Left lung (tissue), 10 donors: ENCODE data around the gene RBM22. TPM values are rescaled to one million over a fixed set of nuclear protein-coding genes. Genes with fewer than 3 reads are reported as not detected.
A peak's percentile ranks its signal among the peaks of the same experiment; 100 is the strongest.

Experiments
- ATAC-seq: fragments of 200-7000 bp; cut with Tn5 transposase; one replicate; pipeline ENCODE4 v1.9.1; 2020; ENCODE audit warnings: moderate library complexity
- DNase-seq, 4 donors: peaks; one replicate each; pipeline ENCODE4 v3.0.0-alpha.2; 2013 to 2020
- H3K27ac ChIP-seq, 2 donors: fragments of 200-600 bp; sonication (generic) in 1 of 2; one replicate each; pipeline versions ENCODE4 v1.5.0 to v1.8.0; 2020 to 2021
- H3K27me3 ChIP-seq, 2 donors: fragments of 200-600 bp; sonication (generic) in 1 of 2; one replicate each; pipeline versions ENCODE4 v1.5.0 to v1.8.0; 2020 to 2021
- H3K36me3 ChIP-seq, 2 donors: fragments of 200-600 bp; sonication (generic) in 1 of 2; one replicate each; pipeline versions ENCODE4 v1.5.0 to v1.8.0; 2020 to 2021
- H3K4me1 ChIP-seq, 2 donors: fragments of 200-600 bp; one replicate each; pipeline ENCODE4 v1.8.0; 2021
- H3K4me3 ChIP-seq, 2 donors: fragments of 200-600 bp; sonication (generic) in 1 of 2; one replicate each; pipeline versions ENCODE4 v1.5.0 to v1.8.0; 2020 to 2021; ENCODE audit warnings: mild to moderate bottlenecking in 1 of 2
- H3K9me3 ChIP-seq, 2 donors: fragments of 200-600 bp; sonication (generic) in 1 of 2; one replicate each; pipeline versions ENCODE4 v1.5.0 to v1.8.0; 2020 to 2021
- intact Hi-C, 2 donors: fragments of 100-400 bp; cut with DNase I; formaldehyde crosslinking; loops; one replicate each; pipeline versions ENCODE4 v1.11.2 to v1.14.2; 2022
- polyA plus RNA-seq, 6 donors: library from polyadenylated mRNA; unstranded; fragments of 120-200 nt; gene quantifications; one replicate each; pipeline ENCODE4 v1.2.1, GENCODE V29; 2013; ENCODE audit not compliant: insufficient read length in 6 of 6
- total RNA-seq, 2 donors: library from RNA; stranded (reverse); fragmentation: NEBNext Ultra II Directional; extraction: Animal tissue kit (Norgen Biotek cat#: 25700); gene quantifications; one replicate each; pipeline ENCODE4 v1.2.1, GENCODE V29; 2021
- TF ChIP-seq, protein P1 (sequence below), 2 donors: fragments of 200-600 bp; sonication (generic) in 1 of 2; IDR thresholded peaks; one replicate each; pipeline versions ENCODE4 v1.5.0 to v1.8.0; 2021; ENCODE audit warnings: antibody characterized with exemption in 2 of 2
- donor health status: DM: no; HTN: yes; CAD: no.
- donor health status: DM: no; HTN: no; CAD: no.

RBM22 gene
- total and polyA plus RNA-seq, 8 donors, result 36.4 to 81.0 (median 76.8) TPM

DNA sequence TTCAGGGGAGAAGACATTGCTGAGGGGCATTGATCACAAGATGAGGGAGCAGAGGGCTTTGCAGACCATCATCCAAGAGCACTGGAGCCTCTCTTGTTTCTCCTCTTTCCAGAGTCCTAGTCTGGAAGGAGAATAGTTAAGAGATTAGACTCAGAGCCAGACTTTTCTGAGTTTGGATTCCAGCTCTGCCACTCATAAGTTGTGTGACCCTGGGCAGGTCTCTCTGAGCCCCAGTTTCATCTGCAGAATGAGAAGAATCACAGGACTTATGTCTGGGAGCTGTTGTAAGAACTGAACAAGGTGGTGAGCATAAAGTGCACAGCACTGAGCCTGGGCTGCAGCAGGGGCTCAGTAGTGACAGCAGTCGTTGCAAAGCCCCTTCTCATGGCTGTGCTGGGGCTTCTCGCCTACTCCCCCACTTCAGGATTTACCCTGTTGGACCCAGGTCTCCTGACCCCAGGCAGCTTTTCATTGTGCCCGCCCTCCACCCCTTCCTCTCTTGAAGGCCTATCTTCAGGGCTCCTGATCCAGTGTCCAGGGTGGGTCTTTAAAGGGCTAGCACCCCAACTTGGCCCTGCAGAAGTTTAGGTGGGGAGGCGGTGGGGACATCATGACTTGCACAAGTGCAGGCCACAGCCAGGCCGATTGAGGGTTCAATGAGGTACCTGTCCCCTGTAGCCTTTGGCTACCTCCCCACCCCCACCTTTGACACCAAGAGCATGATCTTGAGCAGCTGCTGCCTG lies 58.9 kb downstream of the RBM22 start:
- Histone ChIP-seq H3K4me1 (peaks cover 58 to 87% of the 10 kb centered on the region in 2 donors), H3K36me3 (no peaks in the 10 kb centered on the region), H3K27me3 (no peaks in the 10 kb centered on the region), H3K4me3 (peak overlapping the region in 1 of 2 donors; percentile 32), H3K27ac (peak overlapping the region; percentile 74 to 88), H3K9me3 (no peaks in the 10 kb centered on the region)
- ATAC-seq (no peak), DNase-seq (no peak)
- intact Hi-C loops, result loop anchor here in 1 of 2 donors (10.0 kb wide), 1 partner anchor 67 kb away; no protein-coding TSS in a partner anchor
- TF ChIP-seq, protein P1, sequence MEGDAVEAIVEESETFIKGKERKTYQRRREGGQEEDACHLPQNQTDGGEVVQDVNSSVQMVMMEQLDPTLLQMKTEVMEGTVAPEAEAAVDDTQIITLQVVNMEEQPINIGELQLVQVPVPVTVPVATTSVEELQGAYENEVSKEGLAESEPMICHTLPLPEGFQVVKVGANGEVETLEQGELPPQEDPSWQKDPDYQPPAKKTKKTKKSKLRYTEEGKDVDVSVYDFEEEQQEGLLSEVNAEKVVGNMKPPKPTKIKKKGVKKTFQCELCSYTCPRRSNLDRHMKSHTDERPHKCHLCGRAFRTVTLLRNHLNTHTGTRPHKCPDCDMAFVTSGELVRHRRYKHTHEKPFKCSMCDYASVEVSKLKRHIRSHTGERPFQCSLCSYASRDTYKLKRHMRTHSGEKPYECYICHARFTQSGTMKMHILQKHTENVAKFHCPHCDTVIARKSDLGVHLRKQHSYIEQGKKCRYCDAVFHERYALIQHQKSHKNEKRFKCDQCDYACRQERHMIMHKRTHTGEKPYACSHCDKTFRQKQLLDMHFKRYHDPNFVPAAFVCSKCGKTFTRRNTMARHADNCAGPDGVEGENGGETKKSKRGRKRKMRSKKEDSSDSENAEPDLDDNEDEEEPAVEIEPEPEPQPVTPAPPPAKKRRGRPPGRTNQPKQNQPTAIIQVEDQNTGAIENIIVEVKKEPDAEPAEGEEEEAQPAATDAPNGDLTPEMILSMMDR (IDR thresholded peaks at IDR 0.05), result no peak

DNA sequence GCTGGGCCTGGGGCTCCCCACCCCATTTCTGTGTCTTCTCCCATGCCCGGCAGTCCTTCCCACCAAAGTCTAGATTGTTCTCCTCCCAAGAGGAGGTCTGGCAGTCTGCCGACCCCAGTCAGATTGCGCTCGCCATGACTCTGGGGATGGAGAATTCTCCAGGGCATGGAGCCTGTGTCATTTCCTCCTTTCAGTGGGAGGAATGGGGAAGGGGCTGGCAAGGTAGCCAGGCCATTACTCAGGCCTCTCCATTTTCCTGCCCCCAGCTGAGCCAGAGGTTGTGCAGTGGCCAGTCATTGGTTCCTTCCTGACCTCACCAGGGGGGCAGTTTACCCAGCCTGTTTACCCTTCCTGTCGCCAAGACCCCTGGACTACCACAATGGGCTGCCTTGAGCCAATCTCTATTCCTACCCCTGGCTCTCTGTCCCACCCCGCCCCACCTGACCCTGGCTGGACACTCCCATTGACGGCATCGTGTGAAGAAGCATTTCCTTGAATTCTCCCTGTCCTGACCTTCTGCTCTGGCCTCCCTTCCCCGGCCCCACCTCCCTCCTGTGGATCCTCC lies 59.8 kb downstream of the RBM22 start:
- ATAC-seq, result peak; percentile 5
- H3K36me3 ChIP-seq, result no peaks in the 10 kb centered on the region
- intact Hi-C loops, result loop anchor here in 1 of 2 donors (10.0 kb wide), 1 partner anchor 66 kb away; no protein-coding TSS in a partner anchor
- no peaks in the 10 kb centered on the region for H3K27me3 ChIP-seq
- TF ChIP-seq, protein P1 (IDR thresholded peaks at IDR 0.05), result no peak
- no peak for DNase-seq
- H3K4me1 ChIP-seq, result peaks cover 67 to 96% of the 10 kb centered on the region in 2 donors
- peak overlapping the region; percentile 16 to 32 for H3K4me3 ChIP-seq
- no peaks in the 10 kb centered on the region for H3K9me3 ChIP-seq
- H3K27ac ChIP-seq, result peak overlapping the region; percentile 74 to 88

Other genes with a start within 250 kb of the RBM22 start
- gene NDST1, start 192.9 kb downstream of the RBM22 start, total RNA-seq, result 100 to 1,000 TPM in 1 of 2 donors, 10 to 100 TPM in 1; 89.3 to 100 TPM
- gene NDST1, start 192.9 kb downstream of the RBM22 start, polyA plus RNA-seq, result 10 to 100 TPM; 52.2 to 82.3 (median 65.9) TPM
- 100 to 1,000 TPM in 1 of 2 donors, 10 to 100 TPM in 1; 80.4 to 114 TPM for gene SYNPO, start 60.4 kb downstream of the RBM22 start, total RNA-seq
- gene SYNPO, start 60.4 kb downstream of the RBM22 start, polyA plus RNA-seq, result 10 to 100 TPM; 22.0 to 31.6 (median 26.6) TPM
- 1 to 10 TPM in 1 of 2 donors, under 1 TPM in 1; 0.79 to 3.1 TPM for gene MYOZ3, start 39.8 kb downstream of the RBM22 start, total RNA-seq
- gene MYOZ3, start 39.8 kb downstream of the RBM22 start, polyA plus RNA-seq, result 10 to 100 TPM; 10.6 to 13.1 (median 11.4) TPM
- 10 to 100 TPM; 69.5 to 70.0 TPM for gene DCTN4, start 58.0 kb upstream of the RBM22 start, total RNA-seq
- gene DCTN4, start 58.0 kb upstream of the RBM22 start, polyA plus RNA-seq, result 10 to 100 TPM; 64.2 to 76.6 (median 69.4) TPM
- gene SMIM3, start 77.7 kb upstream of the RBM22 start, total RNA-seq, result 10 to 100 TPM; 16.4 to 20.1 TPM
- gene SMIM3, start 77.7 kb upstream of the RBM22 start, polyA plus RNA-seq, result 10 to 100 TPM; 14.0 to 19.4 (median 16.7) TPM
- not detected for gene IRGM, start 145.5 kb upstream of the RBM22 start, total RNA-seq
- gene IRGM, start 145.5 kb upstream of the RBM22 start, polyA plus RNA-seq, result under 1 TPM; 0.47 to 0.93 (median 0.68) TPM
- gene ZNF300, start 203.9 kb upstream of the RBM22 start, total RNA-seq, result 1 to 10 TPM; 3.0 to 4.1 TPM
- 10 to 100 TPM; 26.2 to 34.0 (median 31.9) TPM for gene ZNF300, start 203.9 kb upstream of the RBM22 start, polyA plus RNA-seq